Measurements from ENCODE around the gene GPC6.

- TF ChIP-seq CTCF (IDR thresholded peaks at IDR 0.05; ENCODE audit: low read depth, low read length, missing input control), result no peak
- no peak for TF ChIP-seq TAF1 (conservative IDR thresholded peaks at IDR 0.05)
- TF ChIP-seq MAX (IDR thresholded peaks at IDR 0.05), result no peak
- no peak for TF ChIP-seq RXRA (IDR thresholded peaks at IDR 0.05)
- TF ChIP-seq REST (IDR thresholded peaks at IDR 0.05), result no peak
These were observed 183.2 kb downstream of the GPC6 start for GRCh38 chr13:93409816-93410215.

All from liver (tissue), 3 donors.